K562 (cell line): ENCODE data around the gene HPD. TPM values are rescaled to one million over a fixed set of nuclear protein-coding genes. Genes with fewer than 3 reads are reported as not detected.
A peak's percentile ranks its signal among the peaks of the same experiment; 100 is the strongest.

ENCODE experiments used
- ATAC-seq: fragments of 200-7000 bp; cut with Tn5 transposase; 3 replicates; pipeline ENCODE4 v1.9.1; 2020; ENCODE audit warnings: moderate library complexity
- BruUV-seq: library from RNA; stranded (reverse); fragments of 400-500 nt; replicated peaks from 2 replicates; lab custom pipeline; 2021; lab: Mats Ljungman, UMichigan
- CTCF ChIA-PET: fragments of 300-600 bp; formaldehyde crosslinking; extraction: SDS; loops from one replicate; lab custom pipeline; 2021; ENCODE audit warnings: low intra/inter-chr PET ratio; lab: Yijun Ruan, JAX
- POLR2A ChIA-PET: fragments of 300-600, 350-650 bp; sonication (Branson Sonifier 250); formaldehyde crosslinking; extraction: SDS; loops from one replicate; lab custom pipeline; 2021; ENCODE audit warnings: antibody characterized with exemption, inconsistent platforms; lab: Yijun Ruan, JAX
- DNase-seq, 4 experiments: peaks; one replicate each; pipeline versions ENCODE4 v3.0.0 to v3.0.0-alpha.2; 2011 to 2018; ENCODE audit warnings: low spot score in 3 of 4, mixed read lengths in 3 of 4; ENCODE audit errors: extremely low read depth in 1 of 4
- FAIRE-seq: peaks from 2 replicates; lab custom pipeline; 2011; peaks lifted over from hg19 to GRCh38; lab: Jason Lieb, UNC
- H2AFZ ChIP-seq: 2 replicates; pipeline ENCODE4 v1.6.0; 2011; ENCODE audit warnings: low read depth, low read length, control low read depth, inconsistent platforms
- H3K27ac ChIP-seq: fragments of 200-600 bp; 3 replicates; pipeline ENCODE4 v1.8.0; 2011; ENCODE audit warnings: low read depth, mild to moderate bottlenecking, control low read depth, inconsistent platforms, low read length, moderate library complexity, mixed read lengths; ENCODE audit errors: extremely low read depth
- H3K27me3 ChIP-seq, 2 experiments: fragments of 300-600 bp in 1 of 2; 2 replicates in 1 of 2; 3 replicates in 1 of 2; pipeline versions ENCODE4 v1.6.0 to v1.8.0; 2011; ENCODE audit warnings: inconsistent platforms in 2 of 2, low read length in 2 of 2, mild to moderate bottlenecking in 1 of 2, mixed read lengths in 1 of 2, moderate library complexity in 1 of 2; ENCODE audit not compliant: control insufficient read depth in 2 of 2, insufficient read depth in 2 of 2
- H3K36me3 ChIP-seq: fragments of 300-600 bp; 3 replicates; pipeline ENCODE4 v1.8.0; 2011; ENCODE audit warnings: mild to moderate bottlenecking, low read length, inconsistent platforms; ENCODE audit not compliant: control insufficient read depth, insufficient read depth
- H3K4me1 ChIP-seq, 2 experiments: fragments of 200-600 bp in 1 of 2; replicated peaks in 1 of 2; 2 replicates in 1 of 2; 3 replicates in 1 of 2; pipeline versions ENCODE4 v1.5.1 to v1.8.0; 2011; ENCODE audit warnings: inconsistent platforms in 2 of 2, low read length in 2 of 2, mild to moderate bottlenecking in 1 of 2, mixed read lengths in 1 of 2, moderate library complexity in 1 of 2; ENCODE audit not compliant: control insufficient read depth in 2 of 2, insufficient read depth in 2 of 2
- H3K4me2 ChIP-seq: 2 replicates; pipeline ENCODE4 v1.6.1; 2011; ENCODE audit warnings: low read length, control low read depth, inconsistent platforms, mixed read lengths; ENCODE audit not compliant: insufficient read depth
- H3K4me3 ChIP-seq: fragments of 200-600 bp; sonication (generic), shearing (Covaris generic); 2 replicates; pipeline ENCODE4 v1.5.1; 2016; ENCODE audit warnings: control low read depth, inconsistent platforms
- H3K79me2 ChIP-seq: fragments of 200-600 bp; 3 replicates; pipeline ENCODE4 v1.8.0; 2011; ENCODE audit warnings: low read length, inconsistent platforms; ENCODE audit not compliant: control insufficient read depth, insufficient read depth
- H3K9ac ChIP-seq, 2 experiments: 2 replicates each; pipeline versions ENCODE4 v1.6.0 to v1.6.1; 2011; ENCODE audit warnings: low read depth in 2 of 2, low read length in 2 of 2, control low read depth in 1 of 2, inconsistent platforms in 1 of 2, mild to moderate bottlenecking in 1 of 2, mixed read lengths in 1 of 2; ENCODE audit not compliant: insufficient read depth in 1 of 2
- H3K9me1 ChIP-seq: one replicate; pipeline ENCODE4 v1.6.0; 2011; ENCODE audit warnings: inconsistent platforms, mild to moderate bottlenecking, low read length, moderate library complexity; ENCODE audit not compliant: control insufficient read depth, insufficient read depth
- H3K9me3 ChIP-seq: replicated peaks from 2 replicates; pipeline ENCODE4 v1.5.1; 2011; ENCODE audit warnings: low read depth, low read length, inconsistent platforms; ENCODE audit not compliant: control insufficient read depth, insufficient read depth
- H4K20me1 ChIP-seq: replicated peaks from 2 replicates; pipeline ENCODE4 v1.6.1; 2011; ENCODE audit warnings: low read length, inconsistent platforms, mixed read lengths; ENCODE audit not compliant: control insufficient read depth, insufficient read depth
- BACH1 ChIP-seq: fragments of 200-800 bp; sonication (Bioruptor generic); IDR thresholded peaks from 2 replicates; pipeline ENCODE4 v1.6.1; 2016; ENCODE audit warnings: missing genetic modification characterization, missing compliant biosample characterization
- BRCA1 ChIP-seq, 2 experiments: fragments of 450-650 bp in 1 of 2; sonication (generic) in 1 of 2; formaldehyde crosslinking in 1 of 2; IDR thresholded peaks; 2 replicates each; pipeline versions ENCODE4 v1.5.0 to v1.6.1; 2017 to 2020; ENCODE audit warnings: mild to moderate bottlenecking in 1 of 2, missing genetic modification reagents in 1 of 2
- CAMTA2 ChIP-seq: fragments of 250-450 bp; sonication (Bioruptor Pico); conservative IDR thresholded peaks from 2 replicates; pipeline ENCODE4 v1.5.1; 2022
- CBFB ChIP-seq: sonication (generic); formaldehyde crosslinking; IDR thresholded peaks from 2 replicates; pipeline ENCODE4 v1.4.0; 2020; ENCODE audit warnings: mild to moderate bottlenecking, missing genetic modification reagents
- CTCF ChIP-seq, 3 experiments: IDR thresholded peaks in 2 of 3; conservative IDR thresholded peaks in 1 of 3; 2 replicates each; pipeline ENCODE4 v1.5.1; 2011 to 2012; ENCODE audit warnings: low read length in 3 of 3, mild to moderate bottlenecking in 3 of 3, control low read depth in 2 of 3, improper control_type of control experiment in 1 of 3, inconsistent platforms in 1 of 3, low read depth in 1 of 3, mixed read lengths in 1 of 3, moderate library complexity in 1 of 3; ENCODE audit not compliant: insufficient read depth in 2 of 3
- ETV6 ChIP-seq, 3 experiments: fragments of 150-350 bp in 1 of 3; sonication (generic) in 1 of 3; formaldehyde crosslinking in 1 of 3; IDR thresholded peaks; 2 replicates each; pipeline versions ENCODE4 v1.6.1 to v1.8.0; 2014 to 2022; ENCODE audit warnings: borderline replicate concordance in 2 of 3, low read depth in 2 of 3, antibody characterized with exemption in 1 of 3, low read length in 1 of 3, mild to moderate bottlenecking in 1 of 3, missing genetic modification reagents in 1 of 3
- FOXK2 ChIP-seq, 2 experiments: fragments of 450-650 bp; IDR thresholded peaks in 1 of 2; conservative IDR thresholded peaks in 1 of 2; 2 replicates each; pipeline ENCODE4 v1.6.1; 2016; ENCODE audit warnings: low read depth in 2 of 2, mild to moderate bottlenecking in 1 of 2
- KDM5B ChIP-seq: fragments of 200-600 bp; sonication (generic); IDR thresholded peaks from 2 replicates; pipeline ENCODE4 v1.6.1; 2012; ENCODE audit warnings: low read depth, mild to moderate bottlenecking, moderate library complexity, low read length, control low read depth, inconsistent platforms; ENCODE audit not compliant: insufficient replicate concordance
- POLR2AphosphoS2 ChIP-seq: IDR thresholded peaks from 2 replicates; pipeline ENCODE4 v1.6.1; 2012; ENCODE audit warnings: low read length, improper control_type of control experiment
- RBM17 ChIP-seq: fragments of 200-400 bp; formaldehyde crosslinking; IDR thresholded peaks from 2 replicates; pipeline ENCODE4 v1.6.1; 2017; ENCODE audit warnings: low read depth, mild to moderate bottlenecking, low read length, borderline replicate concordance
- STAT5B ChIP-seq: fragments of 250-450 bp; sonication (Bioruptor Pico); IDR thresholded peaks from 2 replicates; pipeline ENCODE4 v1.8.0; 2021; ENCODE audit warnings: mild to moderate bottlenecking, inconsistent platforms
- SUPT5H ChIP-seq: fragments of 450-650 bp; IDR thresholded peaks from 2 replicates; pipeline ENCODE4 v1.6.1; 2016
- TARDBP ChIP-seq: fragments of 450-650 bp; IDR thresholded peaks from 2 replicates; pipeline ENCODE4 v1.6.1; 2016
- ZBTB1 ChIP-seq: sonication (generic); formaldehyde crosslinking; IDR thresholded peaks from 2 replicates; pipeline ENCODE4 v1.8.1; 2023; ENCODE audit warnings: missing genetic modification reagents, low read depth, mild to moderate bottlenecking, borderline replicate concordance
- ZNF232 ChIP-seq: sonication (generic); formaldehyde crosslinking; IDR thresholded peaks from 2 replicates; pipeline ENCODE4 v1.8.0; 2022; ENCODE audit warnings: mild to moderate bottlenecking, missing genetic modification reagents
- WGBS: fragments of 100-300 bp; shearing (Covaris generic); methylation state at CpG from one replicate; pipeline ENCODE4 v1.1.6; 2016; ENCODE audit warnings: low coverage, mixed read lengths; ENCODE audit not compliant: insufficient coverage; ENCODE audit errors: missing lambda C conversion rate; 5-methylcytosine and 5-hydroxymethylcytosine counted together
- in situ Hi-C: fragments of 300-500 bp; cut with MboI; formaldehyde crosslinking; loops from 4 replicates; pipeline ENCODE4 v1.15.0; 2018; ENCODE audit warnings: inconsistent platforms, mixed read lengths
- intact Hi-C: fragments of 100-400 bp; cut with micrococcal nuclease; formaldehyde crosslinking; loops from 2 replicates; pipeline ENCODE4 v1.14.2; 2022
- polyA plus RNA-seq, 8 experiments: library from polyadenylated mRNA; depleted of rRNA in 4 of 8; stranded (reverse) in 5 of 8; unstranded in 3 of 8; fragments of >200 nt; fragmentation: Nextera tagmentation in 2 of 8; fragmentation: Illumina TruSeq in 1 of 8; extraction: Ambion mirVana in 2 of 8; extraction: Trizol in 1 of 8; gene quantifications; 2 replicates each; pipeline versions ENCODE4 v1.2.1 to v1.2.3, GENCODE V29; 2011 to 2014; ENCODE audit warnings: inconsistent platforms in 1 of 8, missing spikeins in 1 of 8
- total RNA-seq, 7 experiments: library from RNA; depleted of rRNA in 6 of 7; stranded (reverse); fragments of >200 nt in 6 of 7; fragmentation: Illumina TruSeq in 2 of 7; extraction: Trizol in 2 of 7; gene quantifications; 2 replicates each; pipeline versions ENCODE4 v1.2.1 to v1.2.3, GENCODE V29; 2011 to 2021; ENCODE audit warnings: low replicate concordance in 1 of 7

The HPD gene
- total and polyA plus RNA-seq, 9 of the 15 experiments (the other 6 are each of a cell fraction or from before 2014, with no cell fraction given), result 0.06 to 0.29 (median 0.07) TPM; not detected in 4

GRCh38 chr12:121795034-121795968 lies 63.4 kb downstream of the HPD start (continued):
- TF ChIP-seq CTCF (IDR thresholded peaks at IDR 0.05 in 2 of 3, conservative IDR thresholded peaks at IDR 0.05 in 1 of 3; ENCODE audit: insufficient read depth in 2 of 3, low read depth in 1 of 3, low read length in 3 of 3), result peak; percentile 96 to 99 (median 97)

GRCh38 chr12:121794534-121795033 lies 64.1 kb downstream of the HPD start:
- Histone ChIP-seq H3K9me3 (no peaks in the 10 kb centered on the region), H3K4me1 (peaks cover 38 to 78% of the 10 kb centered on the region in 2 experiments), H3K9ac (peak overlapping the region; percentile 75 to 91), H2AFZ (peak overlapping the region; percentile 97), H3K4me2 (peak overlapping the region; percentile 92), H3K27me3 (no peaks in the 10 kb centered on the region), H3K79me2 (peaks cover 48% of the 10 kb centered on the region), H3K9me1 (no peaks in the 10 kb centered on the region), H4K20me1 (no peaks in the 10 kb centered on the region), H3K27ac (peak overlapping the region; percentile 81), H3K36me3 (peaks cover 29% of the 10 kb centered on the region), H3K4me3 (peak overlapping the region; percentile 24)
- in situ Hi-C loops, result loop anchor here (5.0 kb wide), 3 partner anchors 93 to 242 kb away; partner anchors contain the start of gene PSMD9
- WGBS, result 1% methylated on average over 13 of the region's 13 CpGs
- peak; percentile 6 for ATAC-seq
- intact Hi-C loops, result loop anchor here (1.0 to 5.0 kb wide), 6 partner anchors 18 to 242 kb away; partner anchors contain the start of gene PSMD9
- POLR2A ChIA-PET, result interaction anchor here (0.5 to 9.4 kb wide), 23 partner anchors 10 to 335 kb away, joined by 3 to 194 read pairs (median 5); partner anchors contain the start of genes PSMD9, SETD1B and TMEM120B
- no peak for FAIRE-seq
- no TSS peak for BruUV-seq
- CTCF ChIA-PET, result interaction anchor here (0.7 to 5.9 kb wide), 15 partner anchors 10 to 459 kb away, joined by 3 to 73 read pairs (median 6); partner anchors contain the start of genes BCL7A and PSMD9
- peak in 2 of 4 experiments; percentile 31 to 63 for DNase-seq
- TF ChIP-seq CAMTA2 (CRISPR knock-in tag) (no peak), SUPT5H (peak; percentile 55; the same call in 1 of the 2 replicates), ETV6 (IDR thresholded peaks at IDR 0.05; ENCODE audit: borderline replicate concordance in 1 of 2, low read depth in 2 of 2, low read length in 1 of 2) (no peak), ETV6 (CRISPR knock-in tag; IDR thresholded peaks at IDR 0.05; ENCODE audit: borderline replicate concordance) (peak; percentile 5; the same call in 1 of the 2 replicates), BACH1 (tag) (no peak), FOXK2 (conservative IDR thresholded peaks at IDR 0.05 in 1 of 2, IDR thresholded peaks at IDR 0.05 in 1 of 2; ENCODE audit: low read depth in 2 of 2) (no peak), CBFB (CRISPR knock-in tag) (no peak; the same call in none of the 2 replicates), STAT5B (CRISPR knock-in tag) (no peak), TARDBP (no peak), ZNF232 (CRISPR knock-in tag) (0 out of 2 replicates have a peak, but pooled peaks have one; percentile 43), ZBTB1 (CRISPR knock-in tag) (no peak; the same call in 1 of the 2 replicates), RBM17 (no peak), POLR2AphosphoS2 (peak; percentile 28; the same call in 1 of the 2 replicates), KDM5B (peak; percentile 69), BRCA1 (IDR thresholded peaks at IDR 0.05) (no peak), BRCA1 (CRISPR knock-in tag; IDR thresholded peaks at IDR 0.05) (0 out of 2 replicates have a peak, but pooled peaks have one; percentile 54)
